Activated naive CD8-positive, alpha-beta T cell treated with anti-CD3 and anti-CD28 coated beads, Interleukin-2, amount 10 ng/mL, durations not matched to agents 7 days and 5 days (primary cell): Measurements from ENCODE around the gene BCLAF1. TPM values are rescaled to one million over a fixed set of nuclear protein-coding genes. Genes with fewer than 3 reads are reported as not detected.

Experiments
- ATAC-seq: fragments of 150-1000 bp; cut with Tn5 transposase; one replicate; pipeline ENCODE4 v1.10.0; 2021; ENCODE audit warnings: low read depth, moderate library complexity
- POLR2A ChIA-PET: fragments of 350-600 bp; sonication (Branson Sonifier 250); formaldehyde crosslinking; loops from one replicate; lab custom pipeline; 2021; ENCODE audit warnings: antibody characterized with exemption; lab: Charles Lee
- DNase-seq: peaks from one replicate; pipeline ENCODE4 v3.0.0; 2021
- H3K27ac Mint-ChIP-seq: one replicate; pipeline ENCODE4 v1.8.0; 2022; ENCODE audit warnings: mild to moderate bottlenecking, mixed read lengths
- H3K27me3 Mint-ChIP-seq: one replicate; pipeline ENCODE4 v1.8.0; 2022; ENCODE audit warnings: mild to moderate bottlenecking, moderate library complexity, mixed read lengths
- H3K36me3 Mint-ChIP-seq: one replicate; pipeline ENCODE4 v1.8.0; 2021; ENCODE audit warnings: mild to moderate bottlenecking, mixed read lengths
- H3K4me1 Mint-ChIP-seq: one replicate; pipeline ENCODE4 v1.8.0; 2021; ENCODE audit warnings: mixed read lengths
- H3K4me3 Mint-ChIP-seq: one replicate; pipeline ENCODE4 v1.8.0; 2022; ENCODE audit warnings: mild to moderate bottlenecking, moderate library complexity, mixed read lengths
- H3K9me3 Mint-ChIP-seq: one replicate; pipeline ENCODE4 v1.8.0; 2021; ENCODE audit warnings: mixed read lengths
- total RNA-seq, 2 experiments: library from RNA; stranded (reverse); gene quantifications; one replicate each; pipeline ENCODE4 v1.2.3, GENCODE V29; 2021

The BCLAF1 gene, protein sequence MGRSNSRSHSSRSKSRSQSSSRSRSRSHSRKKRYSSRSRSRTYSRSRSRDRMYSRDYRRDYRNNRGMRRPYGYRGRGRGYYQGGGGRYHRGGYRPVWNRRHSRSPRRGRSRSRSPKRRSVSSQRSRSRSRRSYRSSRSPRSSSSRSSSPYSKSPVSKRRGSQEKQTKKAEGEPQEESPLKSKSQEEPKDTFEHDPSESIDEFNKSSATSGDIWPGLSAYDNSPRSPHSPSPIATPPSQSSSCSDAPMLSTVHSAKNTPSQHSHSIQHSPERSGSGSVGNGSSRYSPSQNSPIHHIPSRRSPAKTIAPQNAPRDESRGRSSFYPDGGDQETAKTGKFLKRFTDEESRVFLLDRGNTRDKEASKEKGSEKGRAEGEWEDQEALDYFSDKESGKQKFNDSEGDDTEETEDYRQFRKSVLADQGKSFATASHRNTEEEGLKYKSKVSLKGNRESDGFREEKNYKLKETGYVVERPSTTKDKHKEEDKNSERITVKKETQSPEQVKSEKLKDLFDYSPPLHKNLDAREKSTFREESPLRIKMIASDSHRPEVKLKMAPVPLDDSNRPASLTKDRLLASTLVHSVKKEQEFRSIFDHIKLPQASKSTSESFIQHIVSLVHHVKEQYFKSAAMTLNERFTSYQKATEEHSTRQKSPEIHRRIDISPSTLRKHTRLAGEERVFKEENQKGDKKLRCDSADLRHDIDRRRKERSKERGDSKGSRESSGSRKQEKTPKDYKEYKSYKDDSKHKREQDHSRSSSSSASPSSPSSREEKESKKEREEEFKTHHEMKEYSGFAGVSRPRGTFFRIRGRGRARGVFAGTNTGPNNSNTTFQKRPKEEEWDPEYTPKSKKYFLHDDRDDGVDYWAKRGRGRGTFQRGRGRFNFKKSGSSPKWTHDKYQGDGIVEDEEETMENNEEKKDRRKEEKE
- total RNA-seq, result 100 to 1,000 TPM; 164 to 165 TPM

DNA sequence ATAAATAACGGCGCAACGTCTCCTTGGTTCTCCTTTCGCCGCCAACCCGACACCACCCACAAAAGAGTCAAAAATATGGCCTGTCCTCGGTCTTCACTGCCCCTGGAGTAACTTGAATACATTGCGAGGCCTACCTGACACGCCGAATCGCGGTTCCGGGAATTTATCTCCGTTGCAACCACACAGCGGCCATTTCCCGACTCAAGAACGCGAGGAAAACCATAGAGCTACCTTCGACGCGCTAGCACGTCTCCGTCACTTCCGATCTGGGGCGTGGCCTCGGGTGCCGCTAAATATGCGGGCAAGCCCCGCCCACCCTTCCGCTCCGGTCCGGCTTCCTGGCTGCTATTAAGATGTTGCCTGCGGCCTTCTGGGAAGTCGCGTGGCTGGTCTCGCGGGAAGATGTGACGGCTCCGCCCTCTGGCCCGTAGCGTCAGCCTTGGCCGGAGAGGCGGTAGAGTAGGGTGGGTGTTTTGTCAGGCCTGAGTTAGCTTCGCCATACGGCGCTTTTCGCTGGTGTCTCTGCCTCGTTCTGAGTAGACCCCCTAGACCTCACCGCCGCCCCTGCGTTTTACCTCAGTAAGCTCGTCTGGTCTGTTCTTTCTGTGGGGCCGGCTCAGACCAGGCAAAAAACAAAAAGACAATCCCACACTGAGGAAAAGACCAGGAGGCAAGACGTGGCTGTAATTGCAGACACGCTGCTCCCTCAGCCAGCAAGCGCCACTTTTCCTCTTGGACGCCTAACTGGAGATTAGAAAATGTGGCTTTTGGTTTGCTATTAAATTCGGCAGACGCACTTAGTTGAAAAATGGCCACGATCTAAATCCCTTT, at the start of gene BCLAF1:
Gene BCLAF1, minus strand, starts transcription at position 268 of the 831 bp plus-strand sequence. CDS start 9,980 bp downstream, outside the sequence.
- Mint-ChIP-seq H3K36me3 (peaks cover 12% of the 10 kb centered on the region), H3K4me3 (peak within 1 kb of the TSS; percentile 100), H3K9me3 (no peaks in the 10 kb centered on the region), H3K27me3 (no peaks in the 10 kb centered on the region), H3K4me1 (peaks cover 36% of the 10 kb centered on the region), H3K27ac (peak within 1 kb of the TSS; percentile 100)
- ATAC-seq (peak; percentile 84), DNase-seq (peak; percentile 99)
- POLR2A ChIA-PET, result interaction anchor here (0.6 to 7.5 kb wide), 33 partner anchors 8 to 1235 kb away, joined by 3 to 123 read pairs (median 4); partner anchors contain the start of genes AHI1, HBS1L, MAP3K5 and MTFR2

DNA sequence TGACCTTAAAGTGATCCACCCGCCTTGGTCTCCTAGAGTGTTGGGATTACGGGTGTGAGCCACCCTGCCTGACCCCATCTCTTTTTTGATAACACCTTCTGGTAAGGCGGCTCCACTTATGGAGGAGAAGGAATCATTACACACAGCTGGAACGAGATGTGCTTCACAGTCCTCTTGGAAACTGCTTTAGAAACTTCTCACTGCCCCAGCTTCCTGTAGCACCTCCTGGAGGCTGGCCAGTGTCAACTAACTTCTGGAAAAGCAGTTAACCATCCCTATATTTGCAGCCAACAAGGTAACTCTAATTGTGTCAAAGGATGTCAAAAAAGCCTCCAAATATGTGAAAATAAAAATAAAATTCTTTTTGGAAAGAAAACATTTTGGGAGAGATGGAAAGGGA, 48.8 kb upstream of the BCLAF1 start:
- Mint-ChIP-seq H3K4me1 (no peaks in the 10 kb centered on the region), H3K27me3 (peaks cover 2% of the 10 kb centered on the region), H3K27ac (no peak overlapping the region), H3K9me3 (no peaks in the 10 kb centered on the region), H3K36me3 (no peaks in the 10 kb centered on the region), H3K4me3 (no peak overlapping the region)
- DNase-seq (no peak), ATAC-seq (no peak)
- POLR2A ChIA-PET, result no interaction called here

- Mint-ChIP-seq H3K36me3 (no peaks in the 10 kb centered on the region), H3K4me1 (no peaks in the 10 kb centered on the region), H3K27me3 (peaks cover 2% of the 10 kb centered on the region), H3K9me3 (no peaks in the 10 kb centered on the region), H3K4me3 (no peak overlapping the region), H3K27ac (no peak overlapping the region)
- ATAC-seq (no peak), DNase-seq (no peak)
- POLR2A ChIA-PET, result no interaction called here
Measured at GRCh38 chr6:136337606-136338005, 48.0 kb upstream of the BCLAF1 start.

DNA sequence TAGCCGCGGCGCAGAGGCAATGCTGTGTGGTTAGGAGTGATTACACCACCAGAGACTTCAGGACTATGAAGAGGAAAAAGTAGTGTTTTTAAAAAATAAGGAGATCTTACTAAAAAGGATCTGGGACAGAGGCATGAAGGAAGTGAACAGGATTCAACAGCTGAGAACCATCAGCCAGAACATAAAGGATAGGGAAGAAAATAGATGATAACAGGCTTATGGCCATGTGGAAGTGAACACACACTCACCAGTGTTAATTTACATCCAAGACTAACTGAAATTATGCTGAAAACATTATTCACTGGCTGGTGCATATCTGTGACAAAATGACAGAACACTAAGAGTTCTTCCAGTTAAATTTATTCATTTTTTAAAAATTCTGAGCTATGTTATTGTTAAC, 47.5 kb upstream of the BCLAF1 start:
- Mint-ChIP-seq H3K9me3 (no peaks in the 10 kb centered on the region), H3K27me3 (no peaks in the 10 kb centered on the region), H3K4me3 (no peak overlapping the region), H3K27ac (no peak overlapping the region), H3K4me1 (no peaks in the 10 kb centered on the region), H3K36me3 (no peaks in the 10 kb centered on the region)
- POLR2A ChIA-PET, result no interaction called here
- ATAC-seq (no peak), DNase-seq (no peak)

DNA sequence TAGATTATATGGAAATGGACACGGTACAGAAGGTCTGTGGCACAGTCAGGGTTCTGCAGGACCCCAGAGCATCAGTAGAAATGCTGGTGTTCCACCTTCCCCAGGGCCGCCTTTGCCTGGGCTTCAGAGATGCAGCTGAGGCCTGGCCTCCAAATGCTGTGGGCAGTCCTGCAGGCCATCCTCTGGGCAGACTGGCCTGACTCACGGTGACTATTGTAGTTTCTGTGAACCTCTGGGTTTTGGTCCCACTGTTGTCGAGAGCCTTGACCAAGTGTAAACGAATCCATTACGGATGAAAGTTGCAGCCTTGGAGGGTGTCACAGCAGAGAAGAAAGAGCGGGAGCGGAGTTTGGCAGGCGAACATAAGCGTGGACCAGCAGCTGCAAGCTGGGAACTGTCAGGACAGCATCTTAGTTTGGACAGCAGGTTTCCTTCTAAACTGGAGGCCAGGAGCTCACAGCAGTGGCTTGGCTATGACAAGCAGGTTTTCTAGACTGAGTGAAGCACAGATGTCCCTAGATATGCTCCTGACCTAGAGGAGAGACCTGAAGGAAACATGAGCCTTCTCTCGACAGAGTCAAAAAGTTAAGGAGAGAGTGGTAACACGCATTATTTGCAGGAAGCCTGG, 46.2 kb upstream of the BCLAF1 start:
- DNase-seq (no peak), ATAC-seq (no peak)
- no peaks in the 10 kb centered on the region for H3K36me3 Mint-ChIP-seq
- H3K9me3 Mint-ChIP-seq, result no peaks in the 10 kb centered on the region
- H3K4me3 Mint-ChIP-seq, result no peak overlapping the region
- POLR2A ChIA-PET, result no interaction called here
- H3K4me1 Mint-ChIP-seq, result no peaks in the 10 kb centered on the region
- H3K27me3 Mint-ChIP-seq, result no peaks in the 10 kb centered on the region
- no peak overlapping the region for H3K27ac Mint-ChIP-seq

- H3K4me1 Mint-ChIP-seq, result no peaks in the 10 kb centered on the region
- DNase-seq (no peak), ATAC-seq (no peak)
- H3K27ac Mint-ChIP-seq, result no peak overlapping the region
- POLR2A ChIA-PET, result no interaction called here
- H3K36me3 Mint-ChIP-seq, result no peaks in the 10 kb centered on the region
- H3K27me3 Mint-ChIP-seq, result peaks cover 3% of the 10 kb centered on the region
- no peaks in the 10 kb centered on the region for H3K9me3 Mint-ChIP-seq
- H3K4me3 Mint-ChIP-seq, result no peak overlapping the region
Measured at GRCh38 chr6:136334853-136335252, 45.2 kb upstream of the BCLAF1 start.

DNA sequence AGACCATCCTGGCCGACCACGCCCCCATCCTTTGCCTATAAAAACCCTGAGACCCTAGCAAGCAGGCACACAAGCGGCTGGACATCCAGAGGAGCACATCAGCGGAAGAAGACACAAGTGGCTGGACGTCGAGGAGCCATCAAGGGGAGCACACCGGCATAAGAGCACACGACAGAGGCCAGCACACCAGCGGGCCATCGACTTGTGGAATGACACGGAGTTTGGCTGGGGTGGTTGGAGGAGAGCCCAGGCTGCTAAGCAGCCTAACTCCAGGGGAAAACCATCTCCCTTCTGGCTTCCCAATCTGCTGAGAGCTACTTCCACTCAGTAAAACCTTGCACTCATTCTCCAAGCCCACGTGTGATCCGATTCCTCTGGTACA, 44.8 kb upstream of the BCLAF1 start:
- H3K36me3 Mint-ChIP-seq, result no peaks in the 10 kb centered on the region
- ATAC-seq (no peak), DNase-seq (no peak)
- H3K27me3 Mint-ChIP-seq, result peaks cover 3% of the 10 kb centered on the region
- H3K4me3 Mint-ChIP-seq, result no peak overlapping the region
- no peaks in the 10 kb centered on the region for H3K9me3 Mint-ChIP-seq
- POLR2A ChIA-PET, result no interaction called here
- H3K27ac Mint-ChIP-seq, result no peak overlapping the region
- H3K4me1 Mint-ChIP-seq, result no peaks in the 10 kb centered on the region

GRCh38 chr6:136333824-136334464, 44.3 kb upstream of the BCLAF1 start:
- H3K27me3 Mint-ChIP-seq, result peaks cover 3% of the 10 kb centered on the region

DNA sequence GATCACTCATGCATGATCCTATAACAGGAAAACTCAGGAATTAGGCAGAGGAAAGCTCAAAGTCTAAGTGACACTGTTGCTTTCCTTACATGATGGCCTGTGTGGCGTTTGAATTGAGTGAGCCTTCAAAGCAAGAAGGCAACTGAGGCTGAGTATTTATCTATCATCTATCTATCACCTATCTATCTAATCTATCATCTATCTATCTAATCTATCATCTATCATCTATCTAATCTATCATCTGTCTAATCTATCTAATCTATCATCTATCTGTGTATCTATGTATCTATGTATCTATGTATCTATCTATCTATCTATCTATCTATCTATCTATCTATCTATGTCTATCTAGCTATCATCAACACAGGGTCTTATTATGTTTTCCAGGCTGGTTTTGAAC, 41.8 kb upstream of the BCLAF1 start:
- Mint-ChIP-seq H3K4me3 (no peak overlapping the region), H3K9me3 (no peaks in the 10 kb centered on the region), H3K4me1 (no peaks in the 10 kb centered on the region), H3K27ac (no peak overlapping the region), H3K27me3 (peaks cover 5% of the 10 kb centered on the region), H3K36me3 (no peaks in the 10 kb centered on the region)
- ATAC-seq (no peak), DNase-seq (no peak)
- POLR2A ChIA-PET, result no interaction called here

More at GRCh38 chr6:136333824-136334464, 44.3 kb upstream of the BCLAF1 start:
- no peaks in the 10 kb centered on the region for H3K36me3 Mint-ChIP-seq
- H3K27ac Mint-ChIP-seq, result no peak overlapping the region
- ATAC-seq (no peak), DNase-seq (no peak)
- H3K4me3 Mint-ChIP-seq, result no peak overlapping the region
- H3K4me1 Mint-ChIP-seq, result no peaks in the 10 kb centered on the region
- H3K9me3 Mint-ChIP-seq, result no peaks in the 10 kb centered on the region
- POLR2A ChIA-PET, result no interaction called here

DNA sequence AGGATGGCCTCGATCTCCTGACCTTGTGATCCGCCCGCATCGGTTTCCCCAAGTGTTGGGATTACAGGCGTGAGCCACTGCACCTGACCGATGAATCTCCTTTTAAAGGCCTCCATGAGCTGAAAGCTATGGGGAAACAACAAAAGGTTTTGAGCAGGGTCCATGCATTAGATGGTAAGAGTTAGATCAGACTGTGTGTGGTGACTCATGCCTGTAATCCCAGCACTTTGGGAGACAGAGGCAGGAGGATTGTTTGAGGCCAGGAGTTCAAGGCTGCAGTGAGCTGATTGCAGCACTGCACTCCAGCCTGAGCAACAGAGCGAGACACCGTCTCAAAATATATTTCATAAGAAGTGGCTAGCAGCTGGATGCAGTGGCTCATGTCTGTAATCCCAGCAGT, 41.0 kb upstream of the BCLAF1 start:
- Mint-ChIP-seq H3K4me1 (no peaks in the 10 kb centered on the region), H3K4me3 (no peak overlapping the region), H3K27me3 (peaks cover 5% of the 10 kb centered on the region), H3K9me3 (no peaks in the 10 kb centered on the region), H3K36me3 (no peaks in the 10 kb centered on the region), H3K27ac (no peak overlapping the region)
- DNase-seq, result no peak
- POLR2A ChIA-PET, result no interaction called here
- no peak for ATAC-seq

DNA sequence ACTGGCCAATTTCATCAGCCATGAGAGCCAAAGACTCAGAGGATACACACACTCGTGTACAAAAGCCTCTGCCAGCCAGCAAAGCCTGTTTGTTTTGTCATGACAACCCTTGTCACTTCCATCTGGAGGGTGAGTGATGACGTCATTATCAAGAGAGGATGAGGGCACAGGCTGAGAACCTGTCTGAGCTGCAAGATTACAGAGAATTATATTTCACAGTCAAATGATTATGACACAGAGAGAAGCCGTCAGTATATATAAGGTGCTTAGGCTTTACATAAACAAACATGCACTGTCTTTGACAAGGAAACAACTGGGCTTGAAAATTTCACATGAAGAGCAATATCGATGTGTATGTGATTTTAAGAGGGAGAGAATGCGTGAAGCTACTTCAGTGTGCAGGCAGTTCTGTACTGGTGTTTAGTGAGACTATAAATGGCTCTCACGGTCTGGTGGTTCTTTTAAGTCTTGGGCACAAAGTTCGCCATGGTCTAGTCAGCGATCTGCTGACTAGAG, 36.5 kb upstream of the BCLAF1 start:
- POLR2A ChIA-PET, result no interaction called here
- Mint-ChIP-seq H3K27ac (no peak overlapping the region), H3K4me3 (no peak overlapping the region), H3K4me1 (no peaks in the 10 kb centered on the region), H3K9me3 (no peaks in the 10 kb centered on the region), H3K27me3 (peaks cover 12% of the 10 kb centered on the region), H3K36me3 (no peaks in the 10 kb centered on the region)
- ATAC-seq (no peak), DNase-seq (no peak)

DNA sequence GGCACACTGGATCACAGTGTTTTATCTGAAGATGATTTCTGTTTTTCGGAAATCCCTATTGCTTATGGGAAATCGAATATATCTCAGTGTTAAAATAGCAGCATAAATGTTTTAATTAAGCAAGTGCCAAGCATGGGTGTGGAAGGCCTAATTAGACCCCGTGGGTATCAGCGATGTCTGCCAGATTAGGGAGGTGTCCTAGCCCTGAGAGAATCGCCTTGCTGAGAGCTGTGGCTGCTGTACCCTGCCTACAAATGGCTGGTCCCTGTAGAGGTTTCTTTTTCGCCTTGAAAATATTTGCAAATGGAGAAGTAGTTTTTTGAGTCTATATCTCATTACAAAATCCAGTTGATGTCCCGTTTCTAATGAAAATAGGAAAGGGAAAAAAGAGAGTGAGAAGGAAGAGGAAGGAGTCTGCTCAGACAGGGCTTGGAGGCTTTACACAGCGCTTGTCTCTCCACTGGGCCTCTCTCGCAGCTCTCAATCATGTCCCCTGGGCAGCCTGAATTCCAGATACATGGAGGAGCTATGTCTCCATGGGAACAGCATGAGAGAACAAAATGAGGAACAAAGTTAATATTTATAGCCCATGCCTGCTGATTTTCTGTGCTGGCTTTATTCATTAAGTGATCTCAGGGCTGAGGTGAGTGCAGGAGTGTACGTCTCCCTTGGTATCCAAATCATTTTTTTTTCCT, 35.2 kb upstream of the BCLAF1 start:
- no peak for ATAC-seq
- no peak for DNase-seq
- H3K27me3 Mint-ChIP-seq, result peaks cover 9% of the 10 kb centered on the region
- no peak overlapping the region for H3K27ac Mint-ChIP-seq
- no peak overlapping the region for H3K4me3 Mint-ChIP-seq
- POLR2A ChIA-PET, result no interaction called here
- no peaks in the 10 kb centered on the region for H3K4me1 Mint-ChIP-seq
- no peaks in the 10 kb centered on the region for H3K9me3 Mint-ChIP-seq
- no peaks in the 10 kb centered on the region for H3K36me3 Mint-ChIP-seq
